Ureter (tissue), 1 donor: ENCODE results near the gene GUCY1B1. TPM values are rescaled to one million over a fixed set of nuclear protein-coding genes. Genes with fewer than 3 reads are reported as not detected.
"Not testable (repeated sequence)": the region's sequence is repeated elsewhere in the genome, so short reads cannot be mapped to it uniquely, and the experiment has no call there.

Experiments used
- DNase-seq: peaks from one replicate; pipeline ENCODE4 v3.0.0-alpha.2; 2020; ENCODE audit warnings: low spot score
- total RNA-seq: library from RNA; stranded (reverse); gene quantifications from one replicate; pipeline ENCODE4 v1.2.4, GENCODE V29; 2023
- donor health status: DM: yes; HTN: yes; CAD: no.

Gene GUCY1B1
- total RNA-seq, 1 donor from 2014 or later: 10.1 TPM

DNA sequence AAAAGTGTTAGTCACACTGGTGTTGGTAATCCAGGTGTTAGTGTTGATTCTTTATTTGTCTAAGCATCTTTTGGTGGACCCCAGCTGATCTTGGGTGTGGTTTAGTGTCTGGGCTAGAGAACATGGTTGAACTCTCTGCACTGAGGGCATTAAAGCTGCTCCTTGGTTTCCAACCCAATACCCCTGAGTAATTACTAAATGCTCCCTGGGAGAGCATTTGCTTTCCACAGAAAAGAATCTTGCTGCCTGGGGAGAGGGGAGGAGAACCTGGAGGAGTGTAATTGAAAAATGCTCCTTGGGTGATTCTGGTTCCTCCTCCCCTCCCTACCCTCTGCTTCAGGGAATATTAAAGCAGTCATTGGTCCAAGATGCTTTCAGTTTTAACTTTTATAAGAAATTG lies 3.1 kb downstream of the GUCY1B1 start:
- DNase-seq: no peak

DNA sequence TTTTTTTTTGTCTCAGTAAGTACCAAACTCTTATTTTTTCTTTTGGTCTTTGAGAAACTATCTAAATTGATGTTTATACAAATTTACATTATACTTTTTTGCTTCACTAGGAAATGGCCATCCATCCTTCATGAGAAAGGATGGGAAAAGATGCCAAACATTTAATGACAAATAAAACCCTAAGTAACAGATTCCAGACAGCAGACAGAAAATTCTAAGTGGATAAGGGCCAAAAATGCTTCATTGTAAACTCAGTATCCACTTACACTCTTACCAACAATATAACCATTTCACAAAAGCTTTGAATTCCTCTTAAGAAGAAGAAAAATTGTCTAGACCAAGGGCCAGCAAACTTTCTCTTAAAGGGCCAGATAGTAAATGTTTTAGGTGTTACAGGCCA lies 3.5 kb downstream of the GUCY1B1 start:
- no peak for DNase-seq

DNA sequence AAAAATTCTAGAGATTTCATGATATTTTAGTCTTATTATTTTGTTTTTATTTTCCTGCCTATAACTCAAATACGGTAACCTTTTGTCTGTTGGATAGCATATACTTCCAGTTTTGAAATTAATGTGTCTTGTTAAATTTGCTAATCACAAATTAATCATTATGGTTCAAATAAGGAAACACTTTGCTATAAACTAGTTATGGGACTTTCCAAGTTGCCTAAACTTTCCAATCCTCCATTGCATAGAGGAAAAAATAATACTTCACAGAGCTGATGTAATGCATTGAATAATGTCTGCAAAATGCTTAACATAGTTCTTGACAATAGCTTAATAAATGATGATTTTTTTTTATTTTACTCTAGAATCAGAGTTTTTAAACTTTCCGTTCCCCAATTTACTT lies 4.7 kb downstream of the GUCY1B1 start:
- no peak for DNase-seq

DNA sequence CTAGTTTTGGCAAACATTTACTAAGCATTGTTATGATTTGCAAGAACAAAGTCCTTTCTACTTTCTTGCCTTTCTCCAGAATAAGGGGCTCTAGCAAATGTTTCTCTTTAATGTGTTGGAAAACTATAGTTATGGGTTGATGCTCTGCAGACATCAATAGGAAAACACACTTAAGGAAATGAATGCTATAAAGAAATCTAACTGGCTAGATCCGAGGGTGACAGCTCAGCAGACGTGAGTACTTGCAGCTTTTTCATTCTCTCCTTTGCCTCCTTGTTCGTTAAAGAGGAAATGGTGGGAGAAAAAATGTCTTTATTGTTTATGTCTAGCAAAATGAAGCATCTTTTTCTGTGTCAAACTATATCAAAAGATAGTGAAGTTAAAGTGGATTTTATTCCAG lies 6.3 kb downstream of the GUCY1B1 start:
- no peak for DNase-seq

DNA sequence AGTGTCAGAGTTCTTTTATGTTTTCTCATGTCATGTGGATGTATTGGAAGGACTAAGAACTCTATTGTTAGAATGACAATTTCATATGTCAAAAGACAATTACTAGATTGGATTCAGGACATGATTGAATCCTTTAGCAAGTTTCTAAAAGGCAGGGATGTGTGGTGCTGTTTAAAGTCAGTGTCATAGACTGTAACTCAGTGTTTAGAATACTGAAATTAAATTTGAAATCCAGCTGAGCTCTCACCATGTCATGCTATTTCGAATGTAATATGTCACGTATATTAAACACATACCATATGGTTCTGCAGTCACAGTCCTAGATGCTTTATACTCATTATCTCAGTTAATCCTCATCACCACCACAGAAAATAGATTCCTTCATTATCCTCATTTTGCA lies 7.8 kb downstream of the GUCY1B1 start:
- no peak for DNase-seq

DNA sequence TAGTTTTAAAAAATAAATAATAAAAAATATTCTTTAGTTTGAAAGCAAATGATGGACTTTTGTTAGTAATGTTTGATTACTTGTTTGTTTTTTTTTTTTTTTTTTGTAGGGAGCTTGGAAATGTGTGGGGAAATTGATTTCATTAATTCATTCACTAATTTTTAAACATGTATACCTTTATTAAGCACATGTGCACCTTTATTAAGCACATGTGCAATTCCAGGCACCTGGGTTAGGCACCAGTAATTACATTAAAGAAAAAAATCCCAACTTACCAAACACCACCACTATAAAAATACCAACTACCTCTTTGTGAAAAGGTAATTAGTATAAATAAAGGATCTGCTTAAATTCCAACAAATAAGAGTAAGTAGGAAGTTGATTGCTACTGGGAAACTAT lies 9.5 kb downstream of the GUCY1B1 start:
- no peak for DNase-seq

DNA sequence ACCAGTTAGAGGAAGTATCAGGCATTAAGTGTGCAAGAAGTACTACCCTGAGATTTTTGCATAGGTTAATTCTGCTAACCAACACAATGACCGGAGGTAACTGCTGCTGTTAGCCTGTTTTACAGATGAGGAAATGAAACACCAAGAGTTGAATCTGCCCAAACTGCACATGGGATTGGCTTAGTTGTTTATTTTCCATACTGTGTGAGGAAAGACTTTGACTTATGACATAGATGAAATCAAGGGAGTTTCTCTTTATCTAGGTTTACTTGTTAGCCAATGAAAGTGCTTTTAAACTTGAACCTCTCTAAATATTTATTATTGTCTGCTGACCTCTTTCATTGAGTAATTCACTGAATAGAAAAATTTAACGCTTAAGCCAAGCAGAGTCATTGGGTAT lies 10.3 kb downstream of the GUCY1B1 start:
- DNase-seq: no peak

DNA sequence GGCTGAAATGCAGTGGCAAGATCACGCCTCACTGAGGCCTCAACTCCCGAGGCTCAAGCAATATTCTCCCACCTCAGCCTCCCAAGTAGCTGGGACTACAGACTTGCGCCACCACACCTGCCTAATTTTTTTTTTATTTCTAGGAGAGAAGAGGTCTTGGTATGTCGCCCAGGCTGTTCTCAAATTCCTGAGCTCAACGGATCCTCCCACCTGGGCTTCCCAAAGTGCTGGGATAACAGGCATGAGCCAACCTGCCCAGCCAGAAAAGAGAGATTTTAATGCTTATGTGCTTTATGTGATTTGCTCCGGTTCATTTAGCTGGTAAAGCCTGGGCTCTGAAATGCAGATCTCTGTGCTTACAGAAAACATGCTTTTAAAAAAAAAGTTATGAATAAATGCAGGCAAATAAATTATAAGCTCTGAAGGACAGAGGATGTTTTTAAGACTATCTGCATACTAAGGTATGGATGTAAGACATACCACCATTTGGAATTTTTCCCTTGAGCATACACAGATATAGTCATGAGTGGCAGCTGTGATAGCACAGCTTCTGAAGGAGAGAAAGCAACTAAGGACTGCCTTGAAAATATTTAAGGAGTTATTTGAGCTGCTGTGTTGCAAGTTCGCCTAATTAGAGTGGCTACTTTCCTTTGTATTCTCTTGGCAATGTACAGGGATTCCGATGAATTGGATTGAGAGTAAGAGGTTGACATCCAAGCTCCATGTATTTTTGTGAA lies 13.8 kb downstream of the GUCY1B1 start:
- no peak for DNase-seq

DNA sequence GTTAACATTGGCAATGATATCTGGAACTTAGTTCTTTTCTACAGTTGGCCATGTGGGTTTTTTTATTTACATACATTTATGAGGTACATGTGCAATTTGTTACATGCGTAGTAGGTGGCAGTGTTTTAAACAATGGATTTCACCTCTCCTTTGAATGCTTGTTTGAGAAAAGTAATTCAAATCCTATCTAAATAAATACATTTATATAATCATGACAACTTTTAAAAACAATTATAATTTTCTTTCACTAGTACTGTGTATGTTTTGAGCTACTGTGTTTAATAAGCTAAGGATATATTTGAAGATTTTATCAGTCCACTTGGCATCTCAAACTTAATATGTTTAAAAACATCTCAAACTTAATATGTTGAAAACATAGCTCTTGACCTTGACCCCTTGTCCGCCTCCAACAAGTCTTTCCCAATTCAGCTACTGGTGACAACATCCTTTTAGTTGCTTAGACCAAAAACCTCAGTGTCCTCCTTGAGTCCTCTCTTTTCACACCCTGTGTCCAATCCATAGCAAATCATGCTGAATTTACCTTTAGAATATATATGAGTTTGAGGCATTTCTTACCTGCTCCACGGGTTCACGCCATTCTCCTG lies 14.5 kb downstream of the GUCY1B1 start:
- no peak for DNase-seq

DNA sequence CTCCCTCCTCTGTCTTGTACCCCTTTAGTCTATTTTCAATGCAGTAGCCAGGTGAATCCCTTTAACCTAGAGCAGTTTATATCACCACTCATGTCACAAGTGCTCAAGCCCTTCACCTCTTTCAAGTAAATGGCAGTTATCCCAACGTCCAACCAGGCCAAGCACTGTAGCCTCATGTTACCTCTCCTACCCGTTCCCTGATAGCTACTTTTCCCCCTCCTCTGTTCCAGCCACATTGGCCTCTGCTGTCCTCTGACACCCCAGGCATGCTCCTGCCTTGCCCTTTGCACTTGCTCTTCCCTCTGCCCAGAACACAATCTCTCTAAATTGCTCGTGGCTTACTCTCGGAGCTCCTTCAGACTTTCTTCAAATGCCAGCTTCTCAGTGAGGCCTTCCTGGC lies 15.2 kb downstream of the GUCY1B1 start:
- DNase-seq: no peak

DNA sequence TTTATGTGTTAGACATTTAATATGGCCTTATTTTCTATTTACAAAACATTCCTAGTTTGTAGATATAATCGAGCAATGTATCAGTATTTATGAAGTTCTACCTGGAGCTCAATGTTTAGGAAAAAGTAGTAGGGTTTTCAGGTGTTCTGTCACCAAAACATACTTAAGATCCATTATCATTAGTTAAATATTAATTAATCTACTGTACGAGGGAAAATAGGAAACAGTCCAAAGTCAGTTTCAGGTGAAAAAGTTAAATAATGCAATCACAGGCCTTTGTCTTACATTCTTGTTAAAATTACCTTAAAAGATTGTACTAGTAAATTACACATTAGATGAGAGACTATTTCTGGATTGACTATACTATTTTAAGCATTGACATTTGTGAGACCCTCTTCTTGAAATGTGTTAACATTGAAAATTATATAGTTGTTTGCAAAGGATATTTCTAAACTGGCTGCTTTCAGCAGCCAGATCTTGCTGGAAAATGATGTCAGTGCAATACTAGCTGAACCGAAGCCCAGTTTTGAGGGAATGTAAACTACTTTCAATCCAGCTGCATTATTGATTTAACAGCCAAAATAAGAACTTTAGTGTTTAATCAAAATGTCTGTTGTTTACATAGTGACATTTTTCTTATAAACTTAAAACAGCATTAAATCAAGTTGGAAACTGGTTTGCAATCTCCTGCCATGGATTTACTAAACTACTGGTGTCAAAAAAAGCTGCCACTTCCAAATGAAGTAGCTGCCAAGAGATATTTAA lies 19.3 kb downstream of the GUCY1B1 start:
- DNase-seq: no peak

DNA sequence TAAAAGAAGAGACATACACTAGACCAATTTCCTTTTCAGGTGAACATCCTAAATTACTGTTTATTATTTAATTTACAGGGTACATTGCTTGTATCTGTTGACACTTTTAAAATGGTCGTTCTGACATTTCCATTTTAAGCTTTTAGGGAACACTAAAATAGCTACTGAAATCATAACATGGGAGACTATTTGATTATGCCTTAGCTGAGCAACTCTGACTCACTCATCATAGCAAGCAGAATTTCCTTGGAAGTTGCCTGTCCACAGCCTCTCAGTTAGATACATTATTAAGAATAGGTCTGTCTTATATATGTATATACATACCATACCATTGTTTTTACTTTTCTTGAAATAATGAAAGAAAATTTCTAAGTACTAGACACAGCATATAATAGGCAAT lies 22.0 kb downstream of the GUCY1B1 start:
- no peak for DNase-seq

DNA sequence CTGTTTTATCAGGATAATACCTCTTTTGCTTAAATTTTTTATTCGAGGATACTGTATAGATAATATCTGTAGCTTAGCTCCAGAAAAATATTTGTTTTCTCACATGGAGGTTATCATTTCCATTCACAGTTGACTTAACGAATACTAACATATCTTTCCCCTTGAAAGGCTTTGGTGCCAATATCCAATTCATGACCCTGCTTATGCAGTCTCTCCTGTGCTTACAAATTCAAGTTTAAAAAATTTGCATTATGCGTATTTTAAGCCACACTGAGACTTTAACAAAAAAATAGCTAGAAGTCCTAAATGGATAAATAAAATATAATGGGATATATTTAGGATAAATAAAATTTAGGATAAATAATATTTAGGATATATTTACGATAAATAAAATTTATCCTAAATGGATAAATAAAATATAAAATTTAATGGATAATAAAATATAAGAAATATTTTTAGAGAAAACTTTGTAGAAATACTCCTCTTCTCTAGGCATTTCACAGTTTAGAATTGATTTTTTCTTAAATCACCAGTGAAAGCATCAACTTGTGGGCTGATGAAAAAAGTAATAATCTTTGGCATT lies 22.5 kb downstream of the GUCY1B1 start:
- no peak for DNase-seq

DNA sequence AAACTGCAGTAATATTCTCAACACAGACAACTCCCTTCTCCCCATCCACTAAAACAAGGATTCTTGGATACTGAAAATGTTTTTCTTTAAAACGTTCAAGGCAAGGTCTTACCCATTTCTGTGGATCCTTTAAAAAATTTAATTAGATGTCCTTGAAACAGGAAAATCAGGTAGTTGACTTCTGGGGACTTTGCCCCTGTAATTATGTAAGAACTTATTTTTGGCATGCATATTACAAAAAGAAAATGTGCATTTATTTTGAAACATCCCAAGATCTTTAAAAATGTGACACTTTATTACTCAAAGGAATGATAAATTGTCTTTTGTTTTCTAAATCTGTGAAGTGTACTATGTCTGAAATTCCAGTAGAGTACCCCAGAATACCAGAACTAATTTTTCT lies 25.8 kb downstream of the GUCY1B1 start:
- DNase-seq: no peak

DNA sequence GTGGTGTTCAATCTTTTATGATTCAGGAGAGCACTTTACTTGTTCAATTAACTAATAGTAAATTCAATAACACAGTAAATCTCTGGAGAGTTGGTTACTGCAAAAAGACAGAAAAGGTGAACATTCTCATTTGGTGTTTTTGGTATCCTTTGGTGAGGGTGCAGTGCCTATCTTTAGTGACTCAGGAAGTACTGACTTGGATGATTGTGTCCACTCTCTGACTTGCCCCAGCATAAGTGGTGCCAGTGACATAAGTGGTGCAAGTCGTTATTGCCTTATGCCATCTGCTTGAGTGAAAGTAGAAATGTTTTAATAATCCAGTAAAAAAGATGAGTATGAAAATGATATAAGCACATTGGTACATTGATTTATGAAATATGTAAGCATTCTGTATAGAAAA lies 27.0 kb downstream of the GUCY1B1 start:
- DNase-seq: no peak

DNA sequence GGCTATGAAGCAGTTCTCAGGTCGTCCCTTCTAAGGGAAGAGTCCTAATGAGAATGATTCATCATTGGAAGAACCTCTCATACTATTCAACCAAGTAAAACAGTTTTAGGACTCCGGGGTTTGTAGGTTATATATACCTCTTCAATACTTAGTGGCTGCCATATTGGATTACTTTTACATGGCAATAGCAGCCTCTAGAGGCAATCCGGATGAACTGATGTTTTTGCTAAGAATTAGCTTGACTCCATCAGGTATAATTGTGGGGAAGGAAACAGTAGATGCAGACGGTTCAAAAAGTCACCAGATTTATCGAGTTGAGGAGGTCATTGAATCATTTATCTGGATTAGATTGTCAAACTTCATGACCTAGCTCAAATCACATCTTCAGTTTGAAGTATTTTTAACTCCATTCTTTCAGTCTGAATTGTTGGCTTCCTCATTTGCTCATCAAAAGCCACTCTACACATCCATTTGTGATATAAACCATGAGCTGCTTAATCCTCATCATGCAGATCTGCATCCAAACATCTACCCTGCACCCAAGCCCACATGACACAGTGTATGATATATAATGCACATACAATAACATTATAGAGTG lies 28.4 kb downstream of the GUCY1B1 start:
- DNase-seq: no peak

DNA sequence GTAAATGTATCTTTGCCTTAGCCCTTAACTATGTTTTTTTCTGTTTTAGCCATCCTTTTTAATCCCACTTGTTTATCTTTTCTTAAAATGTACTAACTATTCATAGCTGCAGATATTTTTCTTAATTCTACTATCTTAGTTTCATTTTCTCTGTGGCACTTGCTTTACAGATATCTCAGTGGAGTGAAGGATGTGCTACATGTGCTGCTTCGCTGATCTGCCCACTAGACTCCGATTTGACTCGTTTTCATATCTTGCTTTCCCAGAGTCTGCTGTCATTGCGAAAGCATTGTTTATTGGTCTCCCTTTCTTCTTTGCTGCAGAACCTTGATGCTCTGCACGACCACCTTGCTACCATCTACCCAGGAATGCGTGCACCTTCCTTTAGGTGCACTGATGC lies 30.6 kb downstream of the GUCY1B1 start:
- DNase-seq: no peak

DNA sequence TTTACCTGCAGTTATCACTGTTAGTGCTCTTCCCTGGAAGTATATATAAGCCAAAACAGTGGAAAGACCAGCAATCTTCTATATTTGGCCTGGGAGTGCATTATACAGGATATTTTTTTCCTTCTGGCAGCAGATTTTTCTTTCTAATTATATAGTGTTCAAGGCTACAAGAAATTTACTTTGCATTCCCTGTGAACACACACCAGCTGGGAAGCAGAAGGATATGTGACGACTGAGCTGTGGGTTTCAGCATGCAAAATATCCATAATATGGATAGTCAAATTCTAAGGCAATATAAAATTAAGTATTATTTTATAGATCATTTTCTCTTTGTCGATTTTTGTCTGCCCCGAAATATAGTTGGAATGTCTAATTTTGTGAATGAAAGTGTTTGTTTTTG lies 31.2 kb downstream of the GUCY1B1 start:
- DNase-seq: no peak

DNA sequence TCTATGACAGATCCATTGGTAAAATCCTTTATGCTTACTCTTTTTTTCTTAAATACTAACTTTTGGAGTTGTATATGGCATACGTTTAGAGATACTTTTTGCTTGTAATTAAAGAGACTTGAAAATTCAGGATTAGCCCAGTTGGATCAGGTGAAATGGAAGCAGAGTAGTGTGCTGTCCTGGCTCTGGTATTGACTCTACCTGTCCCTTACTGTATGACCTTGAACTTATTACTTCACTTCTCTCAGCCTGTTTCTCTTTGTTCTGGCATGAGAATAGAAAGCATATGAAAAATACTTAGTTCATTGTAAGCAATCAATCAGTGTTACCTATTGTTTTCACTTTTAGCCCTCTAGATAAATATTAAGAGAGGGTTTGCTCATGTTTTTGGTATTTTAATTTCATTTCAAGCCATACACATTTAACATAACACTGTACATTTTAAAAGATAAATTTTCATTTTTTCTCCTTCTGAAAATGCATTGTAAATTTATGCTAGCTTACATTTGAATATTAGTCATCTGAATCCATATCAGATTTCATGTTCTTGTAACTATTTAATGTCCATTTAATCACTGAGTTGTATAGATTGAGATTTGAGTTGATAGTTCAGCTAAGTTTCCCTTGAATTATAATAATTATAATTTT lies 35.9 kb downstream of the GUCY1B1 start:
- no peak for DNase-seq

DNA sequence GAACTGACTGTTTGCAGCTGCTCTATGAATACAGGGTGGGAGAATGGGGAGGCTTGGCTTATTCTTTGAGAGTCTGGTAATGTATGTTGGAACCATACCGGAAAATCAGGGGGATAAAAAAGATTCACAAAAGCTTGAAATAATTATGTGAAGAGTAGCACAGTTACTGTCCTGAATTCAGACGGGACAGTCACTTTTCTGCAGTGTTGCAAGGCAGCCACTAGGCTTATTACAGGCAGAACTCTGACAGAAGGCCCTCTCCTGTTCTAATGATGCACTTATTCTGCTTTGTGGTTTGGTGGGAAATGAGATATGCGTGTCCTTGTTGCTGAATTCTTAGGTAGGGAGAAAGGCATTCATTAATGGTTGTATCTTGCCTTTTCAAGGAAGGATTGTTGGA lies 37.2 kb downstream of the GUCY1B1 start:
- DNase-seq: no peak

DNA sequence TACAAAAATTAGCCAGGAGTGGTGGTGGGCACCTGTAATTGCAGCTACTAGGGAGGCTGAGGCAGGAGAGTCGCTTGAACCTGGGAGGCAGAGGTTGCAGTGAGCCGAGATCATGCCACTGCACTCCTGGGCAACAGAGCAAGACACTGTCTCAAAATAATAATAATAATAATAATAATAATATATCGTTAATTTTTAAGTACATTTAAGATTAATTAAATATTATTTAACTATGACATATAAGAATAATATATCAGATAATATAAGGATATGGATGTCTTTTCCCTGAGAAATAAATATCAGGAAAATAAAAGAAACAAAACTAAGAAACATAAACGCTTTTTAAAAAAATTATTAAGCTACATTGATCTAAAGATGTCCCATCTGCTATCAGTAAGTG lies 38.8 kb downstream of the GUCY1B1 start:
- DNase-seq: not testable (repeated sequence)
